ENCODE data around the gene MTOR. TPM values are rescaled to one million over a fixed set of nuclear protein-coding genes. Genes with fewer than 3 reads are reported as not detected.

Gene MTOR
- total and polyA plus RNA-seq, 2 of the 8 experiments (the other 6 are each of a cell fraction or from before 2014, with no cell fraction given) = 44.2 to 76.8 TPM

GRCh38 chr1:11071463-11072215, 190.7 kb downstream of the MTOR start:
- H3K18ac ChIP-seq (ENCODE audit: extremely low read depth, low read length) = no peak overlapping the region

More at GRCh38 chr1:11071463-11072215, 190.7 kb downstream of the MTOR start:
- Histone ChIP-seq H3K36me3 (ENCODE audit: control insufficient read depth in 2 of 4, insufficient read depth in 4 of 4, low read length in 3 of 4) (peaks cover 36 to 88% (median 75%) of the 10 kb centered on the region in 4 experiments), H3K23me2 (ENCODE audit: low read depth, low read length) (no peaks in the 10 kb centered on the region), H3K9ac (replicated peaks in 1 of 4; ENCODE audit: extremely low read depth in 1 of 4, low read depth in 3 of 4, low read length in 3 of 4) (no peak overlapping the region), H3K23ac (ENCODE audit: insufficient read length) (no peak overlapping the region), H3K4me2 (ENCODE audit: insufficient read depth in 1 of 2, low read depth in 2 of 2, low read length in 2 of 2) (no peak overlapping the region), H2BK5ac (ENCODE audit: low read depth, low read length) (no peak overlapping the region), H2AK5ac (ENCODE audit: low read depth, low read length) (no peak overlapping the region), H4K5ac (ENCODE audit: insufficient read length, low read depth, low read length) (no peak overlapping the region), H3K14ac (ENCODE audit: insufficient read length) (no peak overlapping the region), H3K56ac (replicated peaks; ENCODE audit: insufficient read length, low read depth, low read length) (no peak overlapping the region), H2BK15ac (ENCODE audit: low read length) (no peak overlapping the region), H3K27me3 (replicated peaks in 1 of 4; ENCODE audit: control insufficient read depth in 3 of 4, extremely low read depth in 1 of 4, insufficient read depth in 3 of 4, low read length in 3 of 4) (no peaks in the 10 kb centered on the region), H3K4ac (replicated peaks; ENCODE audit: insufficient read length, low read depth, low read length) (no peak overlapping the region), H3K27ac (ENCODE audit: low read depth, low read length) (no peak overlapping the region), H2BK12ac (ENCODE audit: low read depth, low read length) (no peak overlapping the region), H2BK20ac (ENCODE audit: low read length) (no peak overlapping the region), H3K79me1 (ENCODE audit: low read depth, low read length) (no peaks in the 10 kb centered on the region), H2BK120ac (replicated peaks; ENCODE audit: low read depth, low read length) (no peak overlapping the region), H2AFZ (ENCODE audit: low read length) (no peak overlapping the region), H4K20me1 (replicated peaks in 1 of 2; ENCODE audit: control insufficient read depth in 1 of 2, insufficient read depth in 2 of 2, low read length in 2 of 2) (peaks cover 0 to 12% of the 10 kb centered on the region in 2 experiments), H4K91ac (replicated peaks; ENCODE audit: insufficient read length, low read length) (no peak overlapping the region), H3K4me3 (ENCODE audit: extremely low read depth in 1 of 4, insufficient read depth in 2 of 4, low read depth in 3 of 4, low read length in 4 of 4) (no peak overlapping the region), H3K79me2 (ENCODE audit: control insufficient read depth in 1 of 2, insufficient read depth in 2 of 2, low read length in 2 of 2) (no peaks in the 10 kb centered on the region), H3K4me1 (replicated peaks in 1 of 4; ENCODE audit: control insufficient read depth in 3 of 4, insufficient read depth in 4 of 4, low read length in 3 of 4) (no peaks in the 10 kb centered on the region), H3K9me3 (ENCODE audit: insufficient read depth in 2 of 2, low read depth in 1 of 2, low read length in 1 of 2) (no peaks in the 10 kb centered on the region), H4K8ac (ENCODE audit: extremely low read depth, insufficient read depth, low read length) (no peak overlapping the region)
- no peak for TF ChIP-seq ATF2 (IDR thresholded peaks at IDR 0.05; ENCODE audit: low read length)
- no peak for TF ChIP-seq TCF12 (IDR thresholded peaks at IDR 0.05; ENCODE audit: low read depth, low read length)
- no peak for TF ChIP-seq CHD1 (IDR thresholded peaks at IDR 0.05; ENCODE audit: low read depth, low read length)
- TF ChIP-seq CREB1 (IDR thresholded peaks at IDR 0.05) = no peak
- no peak for TF ChIP-seq BACH1 (IDR thresholded peaks at IDR 0.05; ENCODE audit: low read length)
- TF ChIP-seq MAX (IDR thresholded peaks at IDR 0.05) = no peak
- no peak for TF ChIP-seq ZNF274 (IDR thresholded peaks at IDR 0.05; ENCODE audit: borderline replicate concordance, extremely low read depth, low read length)
- TF ChIP-seq SAP30 (IDR thresholded peaks at IDR 0.05; ENCODE audit: insufficient read depth, insufficient replicate concordance, low read length) = no peak
- no peak for TF ChIP-seq RBBP5 (IDR thresholded peaks at IDR 0.05; ENCODE audit: borderline replicate concordance, low read depth, low read length)
- TF ChIP-seq SP2 (IDR thresholded peaks at IDR 0.05; ENCODE audit: low read length) = no peak
- TF ChIP-seq RNF2 (IDR thresholded peaks at IDR 0.05; ENCODE audit: borderline replicate concordance, low read depth, low read length, missing control alignments, poor library complexity, severe bottlenecking) = no peak
- 84% methylated on average over 15 of the region's 15 CpGs; no CpG with 5 or more reads in 1 of the 2 experiments for WGBS, 2 experiments (ENCODE audit: extremely low coverage in 1 of 2, insufficient coverage in 1 of 2, insufficient read length in 1 of 2, insufficient replicate concordance in 2 of 2, low coverage in 1 of 2, low lambda C conversion rate in 2 of 2, missing lambda C conversion rate in 1 of 2)
- ChIA-PET CTCF (ENCODE audit: partially characterized antibody) (interaction anchor here (0.9 to 7.3 kb wide), 4 partner anchors 11 to 34 kb away, joined by 3 to 58 read pairs (median 7); no protein-coding TSS in a partner anchor), POLR2A (ENCODE audit: partially characterized antibody) (interaction anchor here (0.7 to 2.6 kb wide), 5 partner anchors 8 to 51 kb away, joined by 3 to 11 read pairs (median 9); partner anchors contain the start of gene SRM)
- DNase-seq (ENCODE audit: low read depth in 1 of 2, low spot score in 2 of 2) = no peak
- FAIRE-seq = no peak

All from H1 (cell line).